ENCODE measurements around the gene TBXAS1. TPM values are rescaled to one million over a fixed set of nuclear protein-coding genes. Genes with fewer than 3 reads are reported as not detected.

The TBXAS1 gene
- total RNA-seq, 2 donors from 2014 or later: 19.3 to 44.1 TPM

DNA sequence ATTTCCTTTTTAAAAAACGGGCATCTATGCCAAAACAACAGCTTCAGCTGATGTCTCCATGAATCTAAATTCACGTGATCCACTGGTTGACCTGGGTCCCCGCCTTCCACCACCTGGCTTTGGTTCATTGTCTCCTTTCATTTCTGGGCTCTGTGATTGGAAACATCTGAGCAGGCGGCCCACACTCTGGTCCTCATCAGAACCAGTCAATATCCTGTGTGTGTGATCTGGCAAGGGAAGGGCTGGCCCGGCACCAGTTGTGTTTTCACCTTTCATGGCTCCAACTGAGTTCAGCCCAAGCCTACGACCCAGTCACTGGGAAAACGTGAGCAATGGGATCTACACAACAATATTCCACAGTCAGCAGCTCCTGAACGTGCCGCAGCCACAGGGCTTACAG is 187.5 kb downstream of the TBXAS1 start:
- Histone ChIP-seq H3K36me3 (no peaks in the 10 kb centered on the region), H3K4me1 (replicated peaks) (no peaks in the 10 kb centered on the region), H3K27me3 (replicated peaks; ENCODE audit: insufficient read depth) (no peaks in the 10 kb centered on the region), H3K27ac (no peak overlapping the region), H3K9me3 (no peaks in the 10 kb centered on the region), H3K4me3 (no peak overlapping the region)
- DNase-seq (ENCODE audit: low spot score): no peak
- TF ChIP-seq CTCF (IDR thresholded peaks at IDR 0.05) (no peak), POLR2A (IDR thresholded peaks at IDR 0.05) (no peak), POLR2AphosphoS5 (IDR thresholded peaks at IDR 0.05) (no peak)
- WGBS: 88% methylated on average over 9 of the region's 9 CpGs
- intact Hi-C loops (cut with DNase I): no loop called here

DNA sequence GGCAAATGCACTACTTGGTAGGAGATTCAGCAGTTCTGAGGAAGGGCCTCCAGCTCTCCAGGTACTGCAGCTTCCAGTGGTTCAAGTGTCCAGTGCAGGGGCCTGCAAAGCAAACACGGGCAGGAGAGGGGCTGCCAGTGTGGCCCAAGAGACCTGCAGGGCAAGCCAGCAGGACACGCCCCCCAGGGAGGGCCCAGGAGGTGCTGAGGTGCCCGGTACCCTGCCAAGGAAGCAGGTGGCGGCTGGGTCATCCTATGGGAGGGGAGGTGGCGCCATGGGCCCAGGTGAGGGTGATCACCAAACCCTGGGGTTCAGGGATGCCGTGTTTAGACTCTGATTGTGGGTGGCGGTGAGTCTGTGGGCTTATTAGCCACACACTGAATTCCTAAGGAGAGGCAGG is 188.0 kb downstream of the TBXAS1 start:
- no peak for TF ChIP-seq POLR2A (IDR thresholded peaks at IDR 0.05)
- no peak for TF ChIP-seq CTCF (IDR thresholded peaks at IDR 0.05)
- no peak for TF ChIP-seq POLR2AphosphoS5 (IDR thresholded peaks at IDR 0.05)
- H3K4me1 ChIP-seq (replicated peaks): no peaks in the 10 kb centered on the region
- intact Hi-C loops (cut with DNase I): no loop called here
- DNase-seq (ENCODE audit: low spot score): no peak
- H3K4me3 ChIP-seq: no peak overlapping the region
- 79% methylated on average over 7 of the region's 7 CpGs for whole genome bisulfite sequencing
- no peaks in the 10 kb centered on the region for H3K27me3 ChIP-seq (replicated peaks; ENCODE audit: insufficient read depth)
- H3K9me3 ChIP-seq: no peaks in the 10 kb centered on the region
- no peaks in the 10 kb centered on the region for H3K36me3 ChIP-seq
- no peak overlapping the region for H3K27ac ChIP-seq

DNA sequence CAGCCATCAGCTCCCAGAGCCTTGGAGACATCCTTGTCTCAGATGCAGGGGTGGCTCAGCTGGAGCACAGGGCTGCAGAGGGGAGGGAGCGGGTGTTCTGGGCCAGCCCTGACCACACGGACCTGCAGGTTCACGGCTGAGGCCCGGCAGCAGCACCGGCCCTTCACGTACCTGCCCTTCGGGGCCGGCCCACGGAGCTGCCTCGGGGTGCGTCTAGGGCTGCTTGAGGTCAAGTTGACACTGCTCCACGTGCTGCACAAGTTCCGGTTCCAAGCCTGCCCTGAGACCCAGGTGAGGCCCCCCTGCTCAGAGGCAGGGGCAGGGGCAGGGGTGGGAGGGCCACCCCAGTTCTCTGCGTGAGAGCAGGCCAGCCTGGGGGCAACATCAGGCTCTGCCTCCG is 188.5 kb downstream of the TBXAS1 start:
- H3K36me3 ChIP-seq: no peaks in the 10 kb centered on the region
- no peak for DNase-seq (ENCODE audit: low spot score)
- H3K27ac ChIP-seq: no peak overlapping the region
- no peaks in the 10 kb centered on the region for H3K9me3 ChIP-seq
- intact Hi-C loops (cut with DNase I): no loop called here
- no peak overlapping the region for H3K4me3 ChIP-seq
- H3K4me1 ChIP-seq (replicated peaks): no peaks in the 10 kb centered on the region
- H3K27me3 ChIP-seq (replicated peaks; ENCODE audit: insufficient read depth): no peaks in the 10 kb centered on the region
- no peak for TF ChIP-seq POLR2AphosphoS5 (IDR thresholded peaks at IDR 0.05)
- no peak for TF ChIP-seq POLR2A (IDR thresholded peaks at IDR 0.05)
- no peak for TF ChIP-seq CTCF (IDR thresholded peaks at IDR 0.05)
- WGBS: 82% methylated on average over 10 of the region's 15 CpGs

- Histone ChIP-seq H3K27ac (no peak overlapping the region), H3K4me3 (no peak overlapping the region), H3K4me1 (replicated peaks) (peaks cover 4% of the 10 kb centered on the region), H3K27me3 (replicated peaks; ENCODE audit: insufficient read depth) (no peaks in the 10 kb centered on the region), H3K9me3 (no peaks in the 10 kb centered on the region), H3K36me3 (no peaks in the 10 kb centered on the region)
- no peak for DNase-seq (ENCODE audit: low spot score)
- no peak for TF ChIP-seq POLR2A (IDR thresholded peaks at IDR 0.05)
- TF ChIP-seq POLR2AphosphoS5 (IDR thresholded peaks at IDR 0.05): no peak
- no peak for TF ChIP-seq CTCF (IDR thresholded peaks at IDR 0.05)
- intact Hi-C loops (cut with DNase I): no loop called here
- 80% methylated on average over 9 of the region's 9 CpGs for WGBS
These were observed 189.3 kb downstream of the TBXAS1 start for GRCh38 chr7:140018125-140019043.

- WGBS: 58% methylated on average over 11 of the region's 11 CpGs
- Histone ChIP-seq H3K9me3 (no peaks in the 10 kb centered on the region), H3K36me3 (no peaks in the 10 kb centered on the region), H3K4me1 (replicated peaks) (peaks cover 4% of the 10 kb centered on the region), H3K27me3 (replicated peaks; ENCODE audit: insufficient read depth) (no peaks in the 10 kb centered on the region), H3K4me3 (no peak overlapping the region), H3K27ac (no peak overlapping the region)
- no peak for TF ChIP-seq CTCF (IDR thresholded peaks at IDR 0.05)
- no peak for TF ChIP-seq POLR2AphosphoS5 (IDR thresholded peaks at IDR 0.05)
- no peak for TF ChIP-seq POLR2A (IDR thresholded peaks at IDR 0.05)
- DNase-seq (ENCODE audit: low spot score): no peak
- intact Hi-C loops (cut with DNase I): no loop called here
These were observed 190.1 kb downstream of the TBXAS1 start for GRCh38 chr7:140019172-140019571.
